HS-5 (cell line): ENCODE data around the gene PDE8B.

Experiments
- DNase-seq: peaks from one replicate; pipeline ENCODE4 v3.0.0-alpha.2; 2012; ENCODE audit warnings: low read depth

PDE8B gene

GRCh38 chr5:77285251-77285841 lies 74.9 kb downstream of the PDE8B start:
- DNase-seq = no peak

- DNase-seq = peak; percentile 57
Measured at GRCh38 chr5:77292026-77292757, 81.7 kb downstream of the PDE8B start.

GRCh38 chr5:77294185-77294584 lies 83.7 kb downstream of the PDE8B start:
- no peak for DNase-seq

GRCh38 chr5:77295863-77296378 lies 85.4 kb downstream of the PDE8B start:
- no peak for DNase-seq

GRCh38 chr5:77298146-77298545 lies 87.7 kb downstream of the PDE8B start:
- no peak for DNase-seq

GRCh38 chr5:77300451-77300850 lies 90.0 kb downstream of the PDE8B start:
- DNase-seq = no peak

- peak; percentile 60 for DNase-seq
Measured at GRCh38 chr5:77301447-77301883, 91.0 kb downstream of the PDE8B start.

- no peak for DNase-seq
Measured at GRCh38 chr5:77302247-77302646, 91.8 kb downstream of the PDE8B start.

- DNase-seq = no peak
Measured at GRCh38 chr5:77302653-77303052, 92.2 kb downstream of the PDE8B start.

GRCh38 chr5:77304388-77304787 lies 93.9 kb downstream of the PDE8B start:
- no peak for DNase-seq

- no peak for DNase-seq
Measured at GRCh38 chr5:77305222-77305846, 94.9 kb downstream of the PDE8B start.

GRCh38 chr5:77305956-77306355 lies 95.5 kb downstream of the PDE8B start:
- DNase-seq = no peak

- DNase-seq = no peak
Measured at GRCh38 chr5:77306531-77306930, 96.1 kb downstream of the PDE8B start.

- DNase-seq = no peak
Measured at GRCh38 chr5:77308154-77308960, 97.9 kb downstream of the PDE8B start.

- no peak for DNase-seq
Measured at GRCh38 chr5:77309140-77309539, 98.7 kb downstream of the PDE8B start.

GRCh38 chr5:77310494-77311213 lies 100.2 kb downstream of the PDE8B start:
- no peak for DNase-seq

GRCh38 chr5:77311214-77311571 lies 100.7 kb downstream of the PDE8B start:
- no peak for DNase-seq

GRCh38 chr5:77312413-77312812 lies 101.9 kb downstream of the PDE8B start:
- peak; percentile 20 for DNase-seq

GRCh38 chr5:77316871-77317661 lies 106.6 kb downstream of the PDE8B start:
- DNase-seq = peak; percentile 11

- no peak for DNase-seq
Measured at GRCh38 chr5:77318060-77318459, 107.6 kb downstream of the PDE8B start.
